IPS-15b (cell line): ENCODE data around the gene ZC3HAV1.
"Not testable (repeated sequence)": the region's sequence is repeated elsewhere in the genome, so short reads cannot be mapped to it uniquely, and the experiment has no call there.

Experiments
- H3K27me3 ChIP-seq: one replicate; pipeline ENCODE4 v1.6.1; 2013; ENCODE audit warnings: low read length; ENCODE audit not compliant: control insufficient read depth, insufficient read depth
- H3K36me3 ChIP-seq: one replicate; pipeline ENCODE4 v1.6.1; 2013; ENCODE audit warnings: low read length; ENCODE audit not compliant: control insufficient read depth, insufficient read depth
- H3K4me1 ChIP-seq: one replicate; pipeline ENCODE4 v1.6.1; 2013; ENCODE audit warnings: mild to moderate bottlenecking, low read length; ENCODE audit not compliant: control insufficient read depth, insufficient read depth
- H3K4me3 ChIP-seq: one replicate; pipeline ENCODE4 v1.5.1; 2013; ENCODE audit warnings: low read depth, low read length
- H3K9ac ChIP-seq: one replicate; pipeline ENCODE4 v1.6.1; 2013; ENCODE audit warnings: low read depth, mild to moderate bottlenecking, low read length
- H3K9me3 ChIP-seq: one replicate; pipeline ENCODE4 v1.6.1; 2013; ENCODE audit warnings: mild to moderate bottlenecking, low read length; ENCODE audit not compliant: control insufficient read depth, insufficient read depth

Gene ZC3HAV1

DNA sequence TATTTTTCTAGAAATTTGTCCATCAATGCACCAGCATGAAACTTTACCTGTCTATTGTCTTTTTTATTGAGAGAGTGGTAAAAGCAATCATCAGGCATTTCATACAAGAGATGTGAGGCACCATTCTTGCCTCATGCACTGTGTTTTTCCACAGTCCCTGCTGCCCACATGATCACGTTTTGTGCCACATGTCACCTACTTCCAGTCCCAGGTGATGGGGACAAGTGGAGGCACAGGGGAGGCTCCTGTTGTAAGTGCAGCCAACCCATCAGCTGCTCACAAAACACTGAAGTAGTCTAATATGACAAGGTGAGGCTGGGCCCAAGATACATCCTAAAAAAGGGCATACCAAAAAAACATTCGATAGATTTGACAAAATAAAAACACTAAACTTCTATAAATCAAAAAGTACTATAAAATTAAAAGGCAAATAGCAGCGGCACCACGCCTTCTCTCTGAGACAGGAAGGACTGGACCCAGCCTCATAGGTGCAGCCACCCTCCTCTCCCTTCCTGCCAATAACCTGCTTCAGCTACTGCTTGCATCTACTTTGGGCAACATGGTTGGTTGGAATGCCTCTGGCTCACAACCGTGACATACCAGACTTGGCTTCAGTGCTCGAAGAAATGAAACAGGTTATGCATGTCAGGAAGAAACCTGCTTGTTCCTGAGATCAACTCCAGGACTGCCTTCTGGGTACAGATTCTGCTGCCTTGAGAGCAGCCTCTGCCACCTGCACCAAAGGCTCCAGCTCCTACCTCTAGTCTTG lies 76.0 kb downstream of the ZC3HAV1 start:
- Histone ChIP-seq H3K36me3 (no peaks in the 10 kb centered on the region), H3K27me3 (peaks cover 9% of the 10 kb centered on the region), H3K4me1 (peaks cover 7% of the 10 kb centered on the region), H3K9me3 (no peaks in the 10 kb centered on the region), H3K9ac (no peak overlapping the region), H3K4me3 (no peak overlapping the region)

DNA sequence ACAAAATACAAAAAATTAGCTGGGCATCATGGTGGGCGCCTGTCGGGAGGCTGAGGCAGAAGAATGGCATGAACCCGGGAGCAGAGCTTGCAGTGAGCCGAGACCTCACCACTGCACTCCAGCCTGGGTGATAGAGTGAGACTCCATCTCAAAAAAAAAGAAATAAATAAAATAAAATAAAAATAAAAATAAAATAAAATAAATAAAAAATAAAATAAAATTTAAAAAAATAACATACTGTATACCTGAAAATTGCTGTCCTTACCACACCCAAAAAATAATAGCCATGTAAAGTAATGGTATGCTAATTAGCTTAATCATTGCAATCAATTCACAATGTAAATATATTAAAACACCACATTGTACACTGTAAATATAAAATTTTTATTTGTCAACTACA lies 77.0 kb downstream of the ZC3HAV1 start:
- H3K27me3 ChIP-seq: peaks cover 9% of the 10 kb centered on the region
- H3K4me1 ChIP-seq: peaks cover 3% of the 10 kb centered on the region
- no peaks in the 10 kb centered on the region for H3K9me3 ChIP-seq
- H3K36me3 ChIP-seq: no peaks in the 10 kb centered on the region
- no peak overlapping the region for H3K9ac ChIP-seq
- H3K4me3 ChIP-seq: no peak overlapping the region

DNA sequence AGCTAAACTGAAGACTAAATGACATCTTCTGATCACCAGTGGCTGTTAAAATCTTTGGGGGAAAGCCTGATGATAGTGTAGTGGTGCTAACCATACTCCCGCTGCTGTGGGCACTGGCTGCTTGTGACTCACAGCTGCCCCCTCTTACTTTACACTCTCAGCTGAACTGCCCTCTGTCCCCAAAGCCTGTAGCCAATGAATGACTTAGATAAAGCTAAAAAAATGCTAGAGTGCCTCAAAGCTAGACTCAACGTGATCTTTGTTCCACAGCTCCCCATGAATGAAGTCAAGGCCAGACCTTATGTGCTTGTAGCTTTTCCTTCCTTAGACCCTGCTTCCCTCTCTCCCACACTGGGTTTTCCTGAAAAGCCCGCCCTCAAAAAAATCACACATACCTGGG lies 80.2 kb downstream of the ZC3HAV1 start:
- no peaks in the 10 kb centered on the region for H3K36me3 ChIP-seq
- no peak overlapping the region for H3K4me3 ChIP-seq
- no peaks in the 10 kb centered on the region for H3K9me3 ChIP-seq
- H3K9ac ChIP-seq: no peak overlapping the region
- H3K4me1 ChIP-seq: peaks cover 2% of the 10 kb centered on the region
- peaks cover 1% of the 10 kb centered on the region for H3K27me3 ChIP-seq

DNA sequence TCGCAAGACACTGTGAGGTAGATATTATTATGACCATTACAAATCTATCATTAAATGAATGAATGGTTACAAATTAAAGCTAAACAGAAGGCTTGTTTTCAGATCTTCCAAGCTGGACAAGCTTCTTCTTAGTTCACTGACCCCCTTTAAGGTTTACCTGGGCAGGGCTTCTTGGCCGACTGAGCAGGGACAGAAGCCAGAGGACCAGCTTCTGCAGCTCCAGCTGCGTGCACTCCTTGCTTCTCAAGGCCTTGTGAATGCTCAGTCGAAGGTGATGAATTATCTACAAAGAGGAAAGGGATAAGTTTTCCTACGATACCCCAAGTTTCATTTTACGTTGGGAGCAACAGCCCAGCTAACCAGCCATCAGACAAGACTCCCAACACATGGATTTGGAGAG lies 83.0 kb downstream of the ZC3HAV1 start:
- no peaks in the 10 kb centered on the region for H3K36me3 ChIP-seq
- H3K4me1 ChIP-seq: no peaks in the 10 kb centered on the region
- H3K27me3 ChIP-seq: no peaks in the 10 kb centered on the region
- no peak overlapping the region for H3K9ac ChIP-seq
- H3K9me3 ChIP-seq: no peaks in the 10 kb centered on the region
- no peak overlapping the region for H3K4me3 ChIP-seq

DNA sequence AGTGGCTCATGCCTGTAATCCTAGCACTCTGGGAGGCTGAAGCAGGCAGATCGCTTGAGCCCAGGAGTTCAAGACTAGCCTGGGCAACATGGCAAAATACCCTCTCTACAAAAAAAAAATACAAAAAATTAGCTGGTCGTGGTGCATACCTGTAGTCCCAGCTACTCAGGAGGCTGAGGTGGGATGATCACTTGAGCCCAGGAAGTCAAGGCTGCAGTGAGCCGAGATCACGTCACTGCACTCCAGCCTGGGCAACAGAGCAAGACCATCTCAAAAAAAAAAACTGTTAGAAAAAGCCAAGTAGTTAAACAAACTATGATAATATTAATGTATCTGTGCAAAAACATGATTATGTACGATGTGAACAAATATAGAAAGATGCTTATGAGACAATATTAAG lies 83.7 kb downstream of the ZC3HAV1 start:
- H3K4me3 ChIP-seq, H3K9me3 ChIP-seq, H3K4me1 ChIP-seq, H3K27me3 ChIP-seq, H3K9ac ChIP-seq, H3K36me3 ChIP-seq: not testable (repeated sequence)

DNA sequence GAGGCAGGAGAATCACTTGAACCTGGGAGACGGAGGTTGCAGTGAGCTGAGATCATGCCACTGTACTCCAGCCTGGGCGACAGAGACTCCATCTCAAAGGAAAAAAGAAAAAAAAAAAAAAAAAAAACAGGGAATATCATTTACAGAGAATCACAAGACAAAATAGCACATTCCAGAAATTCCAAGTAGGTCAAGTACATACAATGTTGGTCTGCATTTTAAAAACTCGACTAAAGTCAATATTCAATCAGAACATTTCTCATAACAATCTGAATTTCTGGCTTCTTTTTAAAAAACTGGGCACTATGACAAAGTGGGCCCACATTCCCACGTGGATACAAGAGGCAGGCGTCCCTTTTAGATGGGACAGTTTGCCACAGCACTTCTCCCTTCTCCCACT lies 86.4 kb downstream of the ZC3HAV1 start:
- H3K27me3 ChIP-seq: no peaks in the 10 kb centered on the region
- no peaks in the 10 kb centered on the region for H3K4me1 ChIP-seq
- H3K9me3 ChIP-seq: no peaks in the 10 kb centered on the region
- no peak overlapping the region for H3K9ac ChIP-seq
- H3K36me3 ChIP-seq: no peaks in the 10 kb centered on the region
- no peak overlapping the region for H3K4me3 ChIP-seq

DNA sequence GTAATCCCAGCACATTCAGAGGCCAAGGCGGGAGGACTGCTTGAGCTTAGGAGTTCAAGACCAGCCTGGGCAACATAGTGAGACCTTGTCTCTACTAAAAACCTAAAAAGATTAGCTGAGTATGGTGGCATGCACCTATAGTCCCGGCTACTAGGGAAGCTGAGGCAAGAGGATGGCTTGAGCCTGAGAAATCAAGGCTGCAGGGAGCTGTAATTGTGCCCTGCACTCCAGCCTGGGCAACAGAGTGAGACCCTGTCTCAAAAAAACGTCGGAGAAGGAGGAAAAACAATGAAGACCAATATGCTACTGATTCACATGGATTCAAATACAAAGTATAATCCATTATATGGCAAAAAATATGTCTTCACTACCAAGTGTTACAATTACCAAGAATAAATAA lies 87.2 kb downstream of the ZC3HAV1 start:
- Histone ChIP-seq H3K4me1 (no peaks in the 10 kb centered on the region), H3K9me3 (no peaks in the 10 kb centered on the region), H3K4me3 (no peak overlapping the region), H3K36me3 (no peaks in the 10 kb centered on the region), H3K27me3 (no peaks in the 10 kb centered on the region), H3K9ac (no peak overlapping the region)

DNA sequence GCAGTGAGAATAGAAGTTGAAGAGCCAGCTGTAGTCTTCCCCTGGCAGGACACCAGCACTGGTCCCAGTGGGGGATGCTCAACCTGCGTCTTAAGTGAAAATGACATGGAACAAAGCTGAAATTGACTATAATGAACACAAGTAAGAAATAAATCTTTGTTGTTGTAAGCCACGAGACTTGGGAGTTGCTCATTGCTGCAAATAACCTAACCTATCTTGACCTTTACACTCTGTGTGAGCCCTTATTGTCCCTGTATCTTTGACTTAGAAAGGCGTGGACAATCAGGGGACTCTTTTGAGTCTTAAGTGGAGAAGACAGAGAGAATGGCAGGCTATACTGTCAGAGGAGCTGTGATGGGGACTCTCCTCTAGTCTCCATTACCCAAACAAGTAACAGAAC lies 90.6 kb downstream of the ZC3HAV1 start:
- no peaks in the 10 kb centered on the region for H3K27me3 ChIP-seq
- H3K36me3 ChIP-seq: no peaks in the 10 kb centered on the region
- no peak overlapping the region for H3K9ac ChIP-seq
- H3K4me1 ChIP-seq: no peaks in the 10 kb centered on the region
- H3K4me3 ChIP-seq: no peak overlapping the region
- H3K9me3 ChIP-seq: no peaks in the 10 kb centered on the region

DNA sequence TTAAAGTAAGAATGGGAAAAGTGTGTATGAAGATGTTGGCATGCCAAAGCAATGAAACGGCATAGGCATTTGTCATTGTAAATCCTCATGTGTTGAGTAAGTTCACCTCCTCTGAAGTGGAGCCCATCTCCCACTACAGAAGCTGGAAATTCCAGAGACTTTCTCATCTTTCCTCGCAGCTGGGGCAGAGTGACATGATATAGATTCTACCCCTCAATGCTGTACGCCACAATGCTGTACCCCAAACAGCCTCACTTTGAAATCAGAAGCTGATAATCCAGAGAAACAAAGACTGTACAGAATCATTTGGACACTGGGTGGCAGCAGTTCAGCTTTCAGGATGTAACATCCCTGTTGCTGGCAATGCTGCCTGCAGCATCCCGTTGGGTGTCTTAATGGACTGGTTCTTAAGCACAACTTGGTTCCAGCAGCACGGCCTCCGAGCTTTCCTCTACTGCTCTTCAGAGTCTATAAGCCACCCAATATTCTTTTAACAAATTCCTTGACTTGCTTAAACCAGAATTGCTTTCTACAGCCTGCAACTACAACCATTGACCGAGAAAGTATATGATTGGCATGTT lies 92.5 kb downstream of the ZC3HAV1 start:
- H3K4me1 ChIP-seq: no peaks in the 10 kb centered on the region
- no peaks in the 10 kb centered on the region for H3K9me3 ChIP-seq
- H3K4me3 ChIP-seq: no peak overlapping the region
- no peaks in the 10 kb centered on the region for H3K27me3 ChIP-seq
- H3K9ac ChIP-seq: no peak overlapping the region
- H3K36me3 ChIP-seq: no peaks in the 10 kb centered on the region

DNA sequence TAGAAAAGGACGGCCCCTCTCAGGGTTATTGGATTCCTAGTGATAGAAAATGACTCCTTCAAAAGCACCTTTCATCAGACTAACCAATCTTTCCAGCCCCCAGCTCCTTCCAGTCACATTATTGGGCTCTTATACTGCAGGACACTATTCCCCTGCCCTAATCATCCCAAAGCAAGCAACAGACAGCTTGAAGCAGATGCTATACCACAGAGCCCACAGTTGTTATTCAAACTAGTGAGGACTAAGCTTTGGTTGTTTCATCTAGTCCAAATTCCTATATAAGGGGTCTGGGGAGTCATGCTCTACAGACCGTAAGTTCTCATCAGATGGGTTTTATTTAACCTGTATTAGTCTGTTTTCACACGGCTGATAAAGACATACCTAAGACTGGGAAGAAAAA lies 98.1 kb downstream of the ZC3HAV1 start:
- Histone ChIP-seq H3K27me3 (no peaks in the 10 kb centered on the region), H3K4me1 (no peaks in the 10 kb centered on the region), H3K9ac (no peak overlapping the region), H3K4me3 (no peak overlapping the region), H3K36me3 (no peaks in the 10 kb centered on the region), H3K9me3 (no peaks in the 10 kb centered on the region)

DNA sequence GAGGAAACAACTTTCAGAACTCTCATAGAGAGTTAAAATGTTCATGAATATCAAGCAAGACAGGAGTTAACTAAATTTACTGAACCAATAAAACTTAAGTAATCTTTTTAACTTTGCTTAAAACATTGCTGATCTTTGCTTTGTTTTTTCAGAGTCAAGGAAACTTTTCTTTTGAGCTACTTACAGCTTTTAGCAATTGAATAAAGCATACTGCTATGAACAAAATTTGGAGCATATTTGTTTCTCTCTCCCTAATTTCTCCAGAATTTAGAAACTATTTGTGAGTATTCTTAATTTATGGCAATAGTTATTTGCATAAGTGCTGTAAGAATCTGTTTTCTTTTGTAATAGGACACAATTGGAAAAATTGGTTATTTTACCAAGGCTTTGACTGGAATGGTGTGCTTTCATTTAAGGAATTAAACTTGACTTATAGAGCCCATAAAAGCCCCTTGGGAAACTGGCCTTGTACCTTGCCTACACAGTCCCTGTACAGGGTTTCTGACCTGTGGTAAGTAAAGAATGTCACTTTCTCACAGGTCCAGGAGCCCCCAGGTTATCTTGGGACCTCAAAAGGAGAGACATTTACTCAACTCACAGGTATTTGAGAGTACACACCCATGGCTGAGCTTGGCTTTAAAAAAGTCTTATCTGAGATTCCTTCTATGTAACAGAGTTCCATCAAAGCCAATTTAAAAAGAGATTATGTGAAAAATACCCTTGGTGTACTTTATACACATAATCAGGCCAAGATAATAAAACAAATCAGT lies 105.0 kb downstream of the ZC3HAV1 start:
- no peaks in the 10 kb centered on the region for H3K4me1 ChIP-seq
- H3K4me3 ChIP-seq: no peak overlapping the region
- no peak overlapping the region for H3K9ac ChIP-seq
- H3K9me3 ChIP-seq: no peaks in the 10 kb centered on the region
- H3K36me3 ChIP-seq: no peaks in the 10 kb centered on the region
- H3K27me3 ChIP-seq: no peaks in the 10 kb centered on the region

DNA sequence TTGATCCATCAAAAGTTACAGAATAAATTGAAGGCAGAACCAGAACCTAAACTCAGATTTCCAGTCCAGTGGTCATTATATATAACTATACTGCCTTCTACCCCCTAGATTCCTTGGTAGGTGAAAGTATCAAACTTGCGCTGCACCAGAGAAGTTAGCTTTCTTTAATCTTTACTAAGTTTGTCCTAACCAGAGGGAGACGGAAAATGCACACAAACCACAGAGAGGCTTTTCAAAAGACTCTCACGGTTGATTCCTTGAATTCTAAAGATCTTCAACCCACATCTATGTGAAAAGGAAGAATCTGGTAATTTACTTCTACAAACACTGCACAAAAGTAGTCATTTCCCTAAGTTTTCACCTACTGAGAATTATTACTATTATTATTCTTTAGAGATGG lies 110.1 kb downstream of the ZC3HAV1 start:
- Histone ChIP-seq H3K27me3 (no peaks in the 10 kb centered on the region), H3K9ac (no peak overlapping the region), H3K9me3 (no peaks in the 10 kb centered on the region), H3K36me3 (no peaks in the 10 kb centered on the region), H3K4me1 (no peaks in the 10 kb centered on the region), H3K4me3 (no peak overlapping the region)
